Measurements from ENCODE around the gene ADARB2.

Gene ADARB2

GRCh38 chr10:1648648-1649047 is 88.7 kb downstream of the ADARB2 start:
- TF ChIP-seq CTCF (IDR thresholded peaks at IDR 0.05; ENCODE audit: borderline replicate concordance, insufficient read depth, low read depth, low read length), result no peak
- H3K4me3 ChIP-seq (ENCODE audit: low read depth, low read length), result no peak overlapping the region

- no peak overlapping the region for H3K4me3 ChIP-seq (ENCODE audit: low read depth, low read length)
- no peak for TF ChIP-seq CTCF (IDR thresholded peaks at IDR 0.05; ENCODE audit: borderline replicate concordance, insufficient read depth, low read depth, low read length)
Observed at GRCh38 chr10:1646332-1646731, 91.0 kb downstream of the ADARB2 start.

- TF ChIP-seq CTCF (IDR thresholded peaks at IDR 0.05; ENCODE audit: borderline replicate concordance, insufficient read depth, low read depth, low read length), result no peak
- H3K4me3 ChIP-seq (ENCODE audit: low read depth, low read length), result no peak overlapping the region
Observed at GRCh38 chr10:1645896-1646295, 91.4 kb downstream of the ADARB2 start.

- no peak for TF ChIP-seq CTCF (IDR thresholded peaks at IDR 0.05; ENCODE audit: borderline replicate concordance, insufficient read depth, low read depth, low read length)
Observed at GRCh38 chr10:1644191-1644711, 93.1 kb downstream of the ADARB2 start.

GRCh38 chr10:1643908-1644179 is 93.5 kb downstream of the ADARB2 start:
- TF ChIP-seq CTCF (IDR thresholded peaks at IDR 0.05; ENCODE audit: borderline replicate concordance, insufficient read depth, low read depth, low read length), result no peak
- H3K4me3 ChIP-seq (ENCODE audit: low read depth, low read length), result no peak overlapping the region

More at GRCh38 chr10:1644191-1644711, 93.1 kb downstream of the ADARB2 start:
- H3K4me3 ChIP-seq (ENCODE audit: low read depth, low read length), result no peak overlapping the region

- TF ChIP-seq CTCF (IDR thresholded peaks at IDR 0.05; ENCODE audit: borderline replicate concordance, insufficient read depth, low read depth, low read length), result no peak
- H3K4me3 ChIP-seq (ENCODE audit: low read depth, low read length), result no peak overlapping the region
Observed at GRCh38 chr10:1643161-1643907, 94.0 kb downstream of the ADARB2 start.

GRCh38 chr10:1642600-1643160 is 94.6 kb downstream of the ADARB2 start:
- H3K4me3 ChIP-seq (ENCODE audit: low read depth, low read length), result no peak overlapping the region

More at GRCh38 chr10:1642600-1643160, 94.6 kb downstream of the ADARB2 start:
- no peak for TF ChIP-seq CTCF (IDR thresholded peaks at IDR 0.05; ENCODE audit: borderline replicate concordance, insufficient read depth, low read depth, low read length)

Data from GM12875 (cell line).